Smooth muscle cell (in vitro differentiated cells): ENCODE measurements around the gene CHM. TPM values are rescaled to one million over a fixed set of nuclear protein-coding genes. Genes with fewer than 3 reads are reported as not detected.
"Not testable (repeated sequence)": the region's sequence is repeated elsewhere in the genome, so short reads cannot be mapped to it uniquely, and the experiment has no call there.

Source experiments
- DNase-seq: peaks from one replicate; lab custom pipeline; 2025; ENCODE audit not compliant: unreplicated experiment; lab: John Stamatoyannopoulos, UW
- H2AFZ ChIP-seq: fragments of 200-600 bp; sonication (generic); 2 replicates; pipeline ENCODE4 v1.6.0; 2016; ENCODE audit warnings: antibody characterized with exemption, low read depth, mild to moderate bottlenecking
- H3F3A ChIP-seq: fragments of 200-600 bp; sonication (generic); 2 replicates; pipeline ENCODE4 v1.6.0; 2017; ENCODE audit warnings: antibody characterized with exemption, low read depth
- H3K27ac ChIP-seq: fragments of 200-600 bp; sonication (generic); 2 replicates; pipeline ENCODE4 v1.5.1; 2016; ENCODE audit warnings: low read depth, mild to moderate bottlenecking
- H3K27me3 ChIP-seq: fragments of 200-600 bp; sonication (generic); 2 replicates; pipeline ENCODE4 v1.6.1; 2016; ENCODE audit warnings: low read depth, mild to moderate bottlenecking
- H3K36me3 ChIP-seq: fragments of 200-600 bp; sonication (generic); 2 replicates; pipeline ENCODE4 v1.5.1; 2016; ENCODE audit warnings: low read depth
- H3K4me1 ChIP-seq: fragments of 200-600 bp; sonication (generic); 2 replicates; pipeline ENCODE4 v1.5.1; 2016; ENCODE audit warnings: low read depth
- H3K4me2 ChIP-seq: fragments of 200-600 bp; sonication (generic); 2 replicates; pipeline ENCODE4 v1.6.0; 2016; ENCODE audit warnings: mild to moderate bottlenecking
- H3K4me3 ChIP-seq: fragments of 200-600 bp; sonication (generic); 2 replicates; pipeline ENCODE4 v1.5.1; 2016; ENCODE audit warnings: mild to moderate bottlenecking
- H3K79me2 ChIP-seq: fragments of 200-600 bp; sonication (generic); 2 replicates; pipeline ENCODE4 v1.6.0; 2016; ENCODE audit warnings: low read depth, mild to moderate bottlenecking
- H3K9ac ChIP-seq: fragments of 200-600 bp; sonication (generic); 2 replicates; pipeline ENCODE4 v1.6.0; 2016; ENCODE audit warnings: low read depth
- H3K9me3 ChIP-seq: fragments of 200-600 bp; sonication (generic); replicated peaks from 2 replicates; pipeline ENCODE4 v1.5.1; 2016; ENCODE audit warnings: low read depth
- H4K20me1 ChIP-seq: fragments of 200-600 bp; sonication (generic); 2 replicates; pipeline ENCODE4 v1.6.0; 2016; ENCODE audit warnings: low read depth
- CTCF ChIP-seq: fragments of 200-600 bp; sonication (generic); IDR thresholded peaks from 2 replicates; pipeline ENCODE4 v1.5.1; 2017; ENCODE audit warnings: borderline replicate concordance, mild to moderate bottlenecking, antibody characterized with exemption; ENCODE audit not compliant: insufficient read depth, poor library complexity, severe bottlenecking
- WGBS: methylation state at CpG from one replicate; pipeline ENCODE4 v1.1.7; 2016; ENCODE audit warnings: low lambda C conversion rate; 5-methylcytosine and 5-hydroxymethylcytosine counted together
- polyA plus RNA-seq: library from polyadenylated mRNA; unstranded; fragments of >200 nt; fragmentation: Nextera tagmentation; extraction: Ambion mirVana; gene quantifications from 2 replicates; pipeline ENCODE4 v1.2.1, GENCODE V29; 2016
- total RNA-seq: library from RNA; depleted of rRNA; stranded (reverse); fragments of >200 nt; gene quantifications from 2 replicates; pipeline ENCODE4 v1.2.3, GENCODE V29; 2014

The CHM gene
- total and polyA plus RNA-seq, 2 experiments from 2014 or later = 9.5 to 28.6 TPM

GRCh38 chrX:85930099-85930498 lies 117.3 kb downstream of the CHM start:
- 70% methylated on average over 3 of the region's 3 CpGs for WGBS
- Histone ChIP-seq H2AFZ (no peak overlapping the region), H4K20me1 (no peaks in the 10 kb centered on the region), H3K27ac (no peak overlapping the region), H3K4me2 (no peak overlapping the region), H3K9me3 (no peaks in the 10 kb centered on the region), H3K4me1 (no peaks in the 10 kb centered on the region), H3K4me3 (no peak overlapping the region), H3F3A (no peaks in the 10 kb centered on the region), H3K79me2 (no peaks in the 10 kb centered on the region), H3K36me3 (no peaks in the 10 kb centered on the region), H3K27me3 (no peaks in the 10 kb centered on the region), H3K9ac (no peak overlapping the region)
- no peak for TF ChIP-seq CTCF
- DNase-seq = no peak

- no peaks in the 10 kb centered on the region for H3K79me2 ChIP-seq
- no peaks in the 10 kb centered on the region for H3F3A ChIP-seq
- H4K20me1 ChIP-seq = no peaks in the 10 kb centered on the region
- H3K4me1 ChIP-seq = no peaks in the 10 kb centered on the region
- WGBS = 90% methylated on average over 1 of the region's 1 CpG
- no peak overlapping the region for H3K4me3 ChIP-seq
- no peaks in the 10 kb centered on the region for H3K36me3 ChIP-seq
- H3K9me3 ChIP-seq = no peaks in the 10 kb centered on the region
- no peak for TF ChIP-seq CTCF
- H3K4me2 ChIP-seq = no peak overlapping the region
- no peaks in the 10 kb centered on the region for H3K27me3 ChIP-seq
- DNase-seq = no peak
- no peak overlapping the region for H2AFZ ChIP-seq
- H3K27ac ChIP-seq = no peak overlapping the region
- no peak overlapping the region for H3K9ac ChIP-seq
Observed at GRCh38 chrX:85928606-85929005, 118.8 kb downstream of the CHM start.

DNA sequence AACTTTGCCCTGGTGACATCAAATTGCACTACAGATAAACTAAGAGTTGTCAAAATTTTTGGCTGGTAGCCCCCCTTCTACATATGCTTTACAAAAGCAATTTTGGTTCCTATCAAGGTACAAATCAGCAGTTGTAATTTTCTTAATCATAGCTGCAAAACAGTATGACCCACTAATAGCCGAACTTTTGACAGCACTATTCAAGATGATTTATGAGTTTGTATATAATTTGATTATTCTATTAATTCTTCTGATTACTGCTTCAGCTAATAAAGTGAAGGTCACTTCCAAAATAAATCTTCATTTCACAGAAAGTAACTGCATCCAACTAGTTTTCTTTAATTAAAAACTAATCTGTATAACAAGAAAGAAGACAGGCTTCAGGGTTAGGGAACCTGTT lies 119.6 kb downstream of the CHM start:
- Histone ChIP-seq H3K4me2 (no peak overlapping the region), H3K4me1 (no peaks in the 10 kb centered on the region), H4K20me1 (no peaks in the 10 kb centered on the region), H2AFZ (no peak overlapping the region), H3K79me2 (no peaks in the 10 kb centered on the region), H3K9me3 (no peaks in the 10 kb centered on the region), H3K36me3 (no peaks in the 10 kb centered on the region), H3K4me3 (no peak overlapping the region), H3K9ac (no peak overlapping the region), H3K27me3 (no peaks in the 10 kb centered on the region), H3K27ac (no peak overlapping the region), H3F3A (no peaks in the 10 kb centered on the region)
- DNase-seq = no peak
- WGBS = 68% methylated on average over 1 of the region's 1 CpG
- TF ChIP-seq CTCF = no peak

- Histone ChIP-seq H3K4me1 (no peaks in the 10 kb centered on the region), H3F3A (no peaks in the 10 kb centered on the region), H2AFZ (no peak overlapping the region), H3K9me3 (no peaks in the 10 kb centered on the region), H3K36me3 (no peaks in the 10 kb centered on the region), H3K4me2 (no peak overlapping the region), H4K20me1 (no peaks in the 10 kb centered on the region), H3K79me2 (no peaks in the 10 kb centered on the region), H3K27ac (no peak overlapping the region), H3K4me3 (no peak overlapping the region), H3K27me3 (no peaks in the 10 kb centered on the region), H3K9ac (no peak overlapping the region)
- 46% methylated on average over 3 of the region's 3 CpGs for WGBS
- DNase-seq = no peak
- TF ChIP-seq CTCF = no peak
Observed at GRCh38 chrX:85922821-85923220, 124.5 kb downstream of the CHM start.

DNA sequence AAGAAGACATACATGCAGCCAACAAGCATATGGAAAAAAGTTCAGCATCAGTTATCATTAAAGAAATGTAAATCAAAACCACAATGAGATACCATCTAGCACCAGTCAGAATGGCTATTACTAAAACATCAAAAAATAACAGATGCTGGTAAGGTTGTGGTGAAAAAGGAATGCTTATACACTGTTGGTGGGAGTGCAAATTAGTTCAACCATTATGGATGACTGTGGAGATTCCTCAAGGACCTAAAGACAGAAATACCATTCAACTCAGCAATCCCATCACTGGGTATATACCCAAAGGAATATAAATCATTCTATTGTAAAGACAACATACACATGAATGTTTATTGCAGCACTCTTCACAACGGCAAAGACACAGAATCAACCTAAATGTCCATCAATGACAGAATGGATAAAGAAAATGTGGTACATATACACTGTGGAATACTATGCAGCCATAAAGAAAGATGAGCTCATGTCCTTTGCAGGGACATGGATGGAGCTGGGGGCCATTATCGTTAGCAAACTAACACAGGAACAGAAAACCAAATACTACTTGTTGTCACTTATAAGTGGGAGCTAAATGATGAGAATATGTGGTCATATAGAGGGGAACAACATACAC lies 130.6 kb downstream of the CHM start:
- not testable (repeated sequence) for H4K20me1 ChIP-seq, H3K4me1 ChIP-seq, H3K36me3 ChIP-seq, DNase-seq, H3K4me3 ChIP-seq, H3K27ac ChIP-seq, H3K27me3 ChIP-seq, H3F3A ChIP-seq, H3K79me2 ChIP-seq, H3K9ac ChIP-seq, H3K4me2 ChIP-seq, H3K9me3 ChIP-seq, H2AFZ ChIP-seq
- 77% methylated on average over 2 of the region's 2 CpGs for WGBS
